ENCODE measurements around the gene ZBTB46. TPM values are rescaled to one million over a fixed set of nuclear protein-coding genes. Genes with fewer than 3 reads are reported as not detected.
A peak's percentile ranks its signal among the peaks of the same experiment; 100 is the strongest.

ZBTB46 gene
- total and polyA plus RNA-seq, 10 donors = 3.6 to 76.5 (median 32.1) TPM

- TF ChIP-seq POLR2AphosphoS5 (IDR thresholded peaks at IDR 0.05) (no peak), CTCF (IDR thresholded peaks at IDR 0.05 in 8 of 11, conservative IDR thresholded peaks at IDR 0.05 in 3 of 11) (peak in 9 of 11 experiments; percentile 11 to 52 (median 35))
- Histone ChIP-seq H3K36me3 (peaks cover 0 to 80% (median 49%) of the 10 kb centered on the region in 6 donors), H3K27me3 (replicated peaks in 1 of 7) (no peaks in the 10 kb centered on the region), H3K27ac (peak overlapping the region; percentile 83 to 95 (median 90)), H3K4me1 (peaks cover 27 to 87% (median 68%) of the 10 kb centered on the region in 6 donors), H3K9me3 (peaks cover 0 to 1% (median 0%) of the 10 kb centered on the region in 8 donors), H3K4me3 (peak overlapping the region; percentile 75 to 98 (median 90))
- WGBS, 5 donors = 3 to 16% (median 4%) methylated on average over 17 to 56 of the region's 56 CpGs
- peak; percentile 91 for DNase-seq
- intact Hi-C loops (cut with DNase I; ENCODE audit: low total_unique reads) = loop anchor here (10.0 kb wide), 1 partner anchor 158 kb away; the partner anchor contains the start of genes ABHD16B and TPD52L2
Observed at GRCh38 chr20:63706852-63707557, 124.1 kb downstream of the ZBTB46 start.

DNA sequence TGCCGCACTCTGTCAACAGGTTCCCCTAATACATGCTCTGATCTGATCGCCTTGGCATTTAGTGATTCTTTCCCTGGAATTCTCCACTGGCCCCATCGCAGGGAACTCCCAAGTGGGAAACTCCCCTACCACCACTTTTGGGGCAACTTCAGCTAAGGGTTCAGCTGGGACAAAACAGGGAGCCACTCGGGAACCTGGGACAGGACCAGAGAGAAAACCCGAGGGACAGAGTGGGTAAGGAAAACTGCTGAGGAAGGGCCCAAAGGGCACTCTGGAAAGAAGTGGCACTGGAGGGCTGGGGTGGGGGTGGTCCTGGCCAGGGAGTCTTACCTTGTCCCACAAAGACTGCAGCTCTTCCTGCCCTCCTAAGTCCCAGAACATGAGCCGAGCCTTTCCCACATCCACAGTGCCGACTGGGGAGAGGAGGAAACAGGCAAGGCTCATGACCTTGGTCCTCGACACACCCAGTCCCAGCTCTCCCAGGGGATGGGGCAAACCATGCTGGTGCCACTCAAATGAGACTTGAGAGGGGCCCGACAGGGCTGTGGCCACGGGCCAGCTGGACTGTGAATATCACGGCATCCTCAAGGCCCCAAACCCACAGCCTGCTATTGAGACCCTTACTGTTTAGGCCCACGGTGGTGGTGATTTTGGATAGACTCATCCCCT, 124.9 kb downstream of the ZBTB46 start:
- Histone ChIP-seq H3K27ac (peak overlapping the region; percentile 83 to 95 (median 90)), H3K4me1 (peaks cover 27 to 87% (median 63%) of the 10 kb centered on the region in 6 donors), H3K9me3 (no peaks in the 10 kb centered on the region), H3K36me3 (peaks cover 0 to 79% (median 43%) of the 10 kb centered on the region in 6 donors), H3K27me3 (replicated peaks in 1 of 7) (no peaks in the 10 kb centered on the region), H3K4me3 (peak overlapping the region in 7 of 8 donors; percentile 75 to 98 (median 89))
- peak; percentile 78 for DNase-seq
- intact Hi-C loops (cut with DNase I; ENCODE audit: low total_unique reads) = loop anchor here (10.0 kb wide), 1 partner anchor 159 kb away; the partner anchor contains the start of genes ABHD16B and TPD52L2
- WGBS, 5 donors = 70 to 88% (median 75%) methylated on average over 12 of the region's 12 CpGs
- TF ChIP-seq POLR2AphosphoS5 (IDR thresholded peaks at IDR 0.05) (peak in 2 of 3 donors; percentile 20 to 38), POLR2A (IDR thresholded peaks at IDR 0.05) (no peak)

DNA sequence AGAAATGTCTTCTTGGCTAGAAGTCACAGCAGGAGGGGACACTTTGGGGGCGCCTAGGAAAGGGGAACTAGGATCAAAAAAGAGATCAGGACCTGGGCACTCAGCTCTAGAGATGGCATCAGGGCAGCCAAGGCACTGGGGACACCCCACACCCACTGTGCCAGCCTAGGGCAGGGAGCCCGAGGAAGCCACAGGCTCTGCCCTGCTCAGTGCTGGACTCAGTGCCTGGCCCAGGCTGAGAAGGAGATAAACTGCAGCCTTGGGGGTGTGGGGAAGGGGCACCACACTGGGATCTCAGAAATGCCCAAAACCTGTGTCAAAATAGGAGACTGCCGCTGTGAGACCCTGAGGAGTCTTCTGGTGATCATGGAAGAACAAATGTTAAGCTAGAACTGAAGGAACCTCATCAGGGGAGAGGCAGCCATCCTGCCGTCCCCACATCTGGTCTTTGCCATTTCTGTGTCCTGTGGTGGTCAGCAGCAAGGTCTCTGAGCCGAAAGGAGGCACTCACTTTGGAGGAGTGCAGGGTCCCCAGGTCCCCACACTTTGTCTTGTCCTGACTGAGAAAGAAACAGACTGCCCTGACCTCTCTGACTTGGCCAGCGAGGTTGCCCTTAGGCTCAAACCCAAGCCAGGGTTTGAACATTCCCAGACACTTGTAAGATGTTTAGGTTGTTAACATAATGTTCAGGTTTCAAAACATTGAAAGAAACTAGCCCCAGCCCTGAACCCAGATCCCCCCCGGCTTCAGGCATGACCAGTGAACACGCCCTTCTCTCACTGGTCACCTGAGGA, 125.6 kb downstream of the ZBTB46 start:
- no peak for DNase-seq
- WGBS, 5 donors = 87 to 92% (median 91%) methylated on average over 7 to 8 of the region's 8 CpGs
- intact Hi-C loops (cut with DNase I; ENCODE audit: low total_unique reads) = loop anchor here (10.0 kb wide), 1 partner anchor 159 kb away; the partner anchor contains the start of genes ABHD16B and TPD52L2
- peak overlapping the region in 7 of 8 donors; percentile 27 to 95 (median 90) for H3K27ac ChIP-seq
- no peaks in the 10 kb centered on the region for H3K27me3 ChIP-seq (replicated peaks in 1 of 7)
- peaks cover 0 to 79% (median 38%) of the 10 kb centered on the region in 6 donors for H3K36me3 ChIP-seq
- H3K4me3 ChIP-seq = peak overlapping the region in 1 of 8 donors; percentile 92
- H3K4me1 ChIP-seq = peaks cover 26 to 87% (median 62%) of the 10 kb centered on the region in 6 donors
- no peak for TF ChIP-seq POLR2A (IDR thresholded peaks at IDR 0.05)
- TF ChIP-seq POLR2AphosphoS5 (IDR thresholded peaks at IDR 0.05) = no peak
- no peak for TF ChIP-seq CTCF (IDR thresholded peaks at IDR 0.05 in 8 of 11, conservative IDR thresholded peaks at IDR 0.05 in 3 of 11)
- H3K9me3 ChIP-seq = no peaks in the 10 kb centered on the region

DNA sequence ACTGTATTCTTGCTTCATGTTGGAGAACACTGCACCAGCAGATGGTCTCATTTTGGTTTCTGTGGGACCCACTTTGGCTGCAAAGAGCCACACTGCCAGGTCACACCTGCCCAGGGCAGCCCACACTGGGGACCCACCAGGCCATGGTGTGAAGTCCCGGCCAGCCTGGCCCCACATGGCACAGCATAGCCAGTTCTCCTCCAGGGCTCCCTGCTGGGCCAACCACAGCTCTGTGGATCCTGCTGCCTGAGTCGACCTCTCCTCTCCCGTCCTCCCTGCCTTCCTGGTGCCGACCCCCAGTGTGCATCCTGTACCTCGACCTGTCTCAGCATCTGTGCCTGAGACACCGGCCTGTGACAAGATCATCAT, 126.3 kb downstream of the ZBTB46 start:
- intact Hi-C loops (cut with DNase I; ENCODE audit: low total_unique reads) = loop anchor here (10.0 kb wide), 1 partner anchor 160 kb away; the partner anchor contains the start of genes ABHD16B and TPD52L2
- Histone ChIP-seq H3K27ac (peak overlapping the region in 3 of 8 donors; percentile 91 to 95 (median 92)), H3K9me3 (no peaks in the 10 kb centered on the region), H3K27me3 (replicated peaks in 1 of 7) (no peaks in the 10 kb centered on the region), H3K4me3 (no peak overlapping the region), H3K4me1 (peaks cover 26 to 87% (median 60%) of the 10 kb centered on the region in 6 donors), H3K36me3 (peaks cover 0 to 79% (median 43%) of the 10 kb centered on the region in 6 donors)
- 80 to 97% (median 85%) methylated on average over 5 to 6 of the region's 6 CpGs for WGBS, 5 donors
- peak; percentile 75 for DNase-seq
- no peak for TF ChIP-seq POLR2A (IDR thresholded peaks at IDR 0.05)
- no peak for TF ChIP-seq CTCF (IDR thresholded peaks at IDR 0.05 in 8 of 11, conservative IDR thresholded peaks at IDR 0.05 in 3 of 11)
- peak in 1 of 3 donors; percentile 12 for TF ChIP-seq POLR2AphosphoS5 (IDR thresholded peaks at IDR 0.05)

Data from spleen (tissue), 11 donors.